Natural killer cell (primary cell): ENCODE results near the gene FBXL16. TPM values are rescaled to one million over a fixed set of nuclear protein-coding genes. Genes with fewer than 3 reads are reported as not detected.

ENCODE experiments used
- ATAC-seq, 3 donors: fragments of 150-1000 bp in 2 of 3; fragments of 200-7000 bp in 1 of 3; cut with Tn5 transposase; 1 replicate in 1 of 3; 2 replicates in 2 of 3; pipeline ENCODE4 v1.10.0; 2021; ENCODE audit warnings: mild to moderate bottlenecking in 2 of 3, moderate library complexity in 2 of 3
- DNase-seq, 2 donors: peaks; one replicate each; pipeline versions ENCODE4 v3.0.0 to v3.0.0-alpha.2; 2013 to 2021; ENCODE audit warnings: mixed read lengths in 1 of 2
- H3K27ac ChIP-seq: one replicate; pipeline ENCODE4 v1.5.1; 2013; ENCODE audit warnings: mild to moderate bottlenecking, low read length
- H3K27me3 ChIP-seq: one replicate; pipeline ENCODE4 v1.6.1; 2013; ENCODE audit warnings: low read length; ENCODE audit not compliant: control insufficient read depth, insufficient read depth
- H3K36me3 ChIP-seq: one replicate; pipeline ENCODE4 v1.6.1; 2013; ENCODE audit warnings: low read length; ENCODE audit not compliant: control insufficient read depth, insufficient read depth
- H3K4me1 ChIP-seq: one replicate; pipeline ENCODE4 v1.6.1; 2013; ENCODE audit warnings: low read length; ENCODE audit not compliant: control insufficient read depth, insufficient read depth
- H3K4me3 ChIP-seq: one replicate; pipeline ENCODE4 v1.5.1; 2013; ENCODE audit warnings: low read length
- H3K9me3 ChIP-seq: one replicate; pipeline ENCODE4 v1.6.1; 2013; ENCODE audit warnings: low read length; ENCODE audit not compliant: control insufficient read depth, insufficient read depth
- H3K27ac Mint-ChIP-seq, 2 donors: one replicate each; pipeline ENCODE4 v1.8.0; 2022; ENCODE audit warnings: mild to moderate bottlenecking in 2 of 2, mixed read lengths in 2 of 2, moderate library complexity in 1 of 2
- H3K27me3 Mint-ChIP-seq, 2 donors: one replicate each; pipeline ENCODE4 v1.8.0; 2022; ENCODE audit warnings: low read depth in 2 of 2, mixed read lengths in 2 of 2
- H3K36me3 Mint-ChIP-seq: one replicate; pipeline ENCODE4 v1.8.0; 2022; ENCODE audit warnings: mixed read lengths
- H3K4me1 Mint-ChIP-seq, 2 donors: one replicate each; pipeline ENCODE4 v1.8.0; 2022; ENCODE audit warnings: mixed read lengths in 2 of 2
- H3K4me3 Mint-ChIP-seq: one replicate; pipeline ENCODE4 v1.8.0; 2022; ENCODE audit warnings: mild to moderate bottlenecking, moderate library complexity, mixed read lengths
- H3K9me3 Mint-ChIP-seq, 2 donors: one replicate each; pipeline ENCODE4 v1.8.0; 2022; ENCODE audit warnings: mixed read lengths in 2 of 2
- CTCF ChIP-seq: fragments of 200-600 bp; IDR thresholded peaks from one replicate; pipeline ENCODE4 v1.8.0; 2022; ENCODE audit warnings: antibody characterized with exemption
- WGBS: methylation state at CpG from one replicate; pipeline ENCODE4 v1.1.7; 2013; ENCODE audit warnings: missing lambda C conversion rate; ENCODE audit not compliant: insufficient coverage; 5-methylcytosine and 5-hydroxymethylcytosine counted together
- intact Hi-C: fragments of 100-400 bp; cut with micrococcal nuclease; formaldehyde crosslinking; loops from one replicate; pipeline ENCODE4 v1.14.2; 2022
- total RNA-seq, 4 donors: library from RNA; stranded (reverse); fragments of 120-200 nt in 1 of 4; gene quantifications; one replicate each; pipeline versions ENCODE4 v1.2.3 to v1.2.4, GENCODE V29; 2013 to 2022

The FBXL16 gene
- total RNA-seq, 3 donors from 2014 or later (not counting 1 experiment from before 2014, with no cell fraction given): 0.48 to 0.79 TPM; not detected in 1

- no peak for TF ChIP-seq CTCF
- ATAC-seq (no peak), DNase-seq (no peak)
- no peak overlapping the region for H3K4me3 Mint-ChIP-seq
- Histone ChIP-seq H3K27me3 (peaks cover 47% of the 10 kb centered on the region), H3K9me3 (peaks cover 3% of the 10 kb centered on the region), H3K4me1 (peaks cover 26% of the 10 kb centered on the region), H3K27ac (no peak overlapping the region), H3K36me3 (no peaks in the 10 kb centered on the region), H3K4me3 (no peak overlapping the region)
- intact Hi-C loops: no loop called here
- 89% methylated on average over 19 of the region's 19 CpGs for WGBS
- H3K4me1 Mint-ChIP-seq: no peaks in the 10 kb centered on the region
- H3K27ac Mint-ChIP-seq: no peak overlapping the region
- no peaks in the 10 kb centered on the region for H3K9me3 Mint-ChIP-seq
- no peaks in the 10 kb centered on the region for H3K36me3 Mint-ChIP-seq
- H3K27me3 Mint-ChIP-seq: peaks cover 11 to 19% of the 10 kb centered on the region in 2 donors
Observed at GRCh38 chr16:702341-702740, 3.3 kb downstream of the FBXL16 start.

DNA sequence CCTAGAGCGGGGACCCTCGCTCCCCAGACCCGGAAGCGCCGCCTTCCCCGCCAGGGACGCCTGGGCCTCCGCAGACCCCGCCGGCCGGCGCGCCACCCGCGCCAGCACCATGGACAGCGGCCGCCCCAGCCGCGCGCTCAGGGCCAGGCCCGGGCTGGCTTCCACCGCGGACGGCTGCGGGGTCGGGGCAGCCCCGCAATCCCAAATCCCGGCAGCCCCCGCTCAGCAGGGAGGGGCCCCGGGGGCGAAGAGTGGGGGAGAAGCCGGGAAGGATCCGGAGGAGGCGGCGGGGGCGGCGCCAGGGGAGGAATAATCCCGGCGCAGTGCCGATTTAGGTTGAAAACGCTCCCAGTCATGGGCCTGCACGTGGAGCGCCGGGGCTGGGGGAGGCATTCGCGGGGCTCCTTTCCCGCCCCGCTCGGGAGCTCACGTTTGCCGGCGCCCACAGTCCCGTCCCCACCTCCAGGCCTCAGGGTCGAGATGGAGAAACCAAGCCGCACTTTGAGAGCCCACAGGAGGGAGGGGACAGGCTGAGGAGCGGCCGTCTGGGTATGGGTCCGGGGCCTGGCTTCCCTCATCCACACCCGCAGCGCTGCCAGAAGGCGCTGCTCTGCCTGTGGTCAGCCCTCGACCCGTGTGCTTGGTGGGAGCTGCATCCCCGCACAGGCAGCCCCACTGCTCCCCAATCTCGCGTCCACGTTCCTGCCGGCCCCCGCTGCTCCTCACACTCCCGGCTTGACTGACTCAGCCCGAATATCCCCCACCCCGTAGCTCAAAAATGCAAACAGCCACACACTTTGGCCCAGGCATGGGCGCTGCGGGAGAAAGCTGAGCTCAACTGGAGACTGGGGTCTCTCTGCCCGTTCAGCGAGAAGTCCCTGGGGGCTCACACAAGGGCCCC is 4.7 kb downstream of the FBXL16 start:
- peaks cover 11 to 17% of the 10 kb centered on the region in 2 donors for H3K27me3 Mint-ChIP-seq
- peaks cover 3% of the 10 kb centered on the region for H3K9me3 ChIP-seq
- peaks cover 0 to under 1% of the 10 kb centered on the region in 2 donors for H3K4me1 Mint-ChIP-seq
- peaks cover 51% of the 10 kb centered on the region for H3K27me3 ChIP-seq
- no peak overlapping the region for H3K27ac ChIP-seq
- WGBS: 7% methylated on average over 76 of the region's 76 CpGs
- no peak overlapping the region for H3K4me3 ChIP-seq
- no peak overlapping the region for H3K4me3 Mint-ChIP-seq
- intact Hi-C loops: no loop called here
- peaks cover 25% of the 10 kb centered on the region for H3K4me1 ChIP-seq
- no peak overlapping the region for H3K27ac Mint-ChIP-seq
- peak in 1 of 2 donors; percentile 73 for DNase-seq
- H3K9me3 Mint-ChIP-seq: no peaks in the 10 kb centered on the region
- H3K36me3 Mint-ChIP-seq: no peaks in the 10 kb centered on the region
- ATAC-seq: peak; percentile 56 to 92 (median 78)
- H3K36me3 ChIP-seq: no peaks in the 10 kb centered on the region
- no peak for TF ChIP-seq CTCF

- H3K36me3 Mint-ChIP-seq: no peaks in the 10 kb centered on the region
- H3K27me3 Mint-ChIP-seq: peaks cover 11 to 21% of the 10 kb centered on the region in 2 donors
- H3K36me3 ChIP-seq: no peaks in the 10 kb centered on the region
- H3K9me3 Mint-ChIP-seq: no peaks in the 10 kb centered on the region
- H3K27ac ChIP-seq: no peak overlapping the region
- H3K27ac Mint-ChIP-seq: no peak overlapping the region
- ATAC-seq (no peak), DNase-seq (no peak)
- intact Hi-C loops: no loop called here
- 63% methylated on average over 19 of the region's 19 CpGs for WGBS
- no peak overlapping the region for H3K4me3 ChIP-seq
- H3K27me3 ChIP-seq: peaks cover 56% of the 10 kb centered on the region
- H3K9me3 ChIP-seq: peaks cover 3% of the 10 kb centered on the region
- no peak for TF ChIP-seq CTCF
- no peak overlapping the region for H3K4me3 Mint-ChIP-seq
- peaks cover 42% of the 10 kb centered on the region for H3K4me1 ChIP-seq
- H3K4me1 Mint-ChIP-seq: peaks cover 4 to 5% of the 10 kb centered on the region in 2 donors
Observed at GRCh38 chr16:698911-699671, 6.5 kb downstream of the FBXL16 start.
